HG03103 (cell line): ENCODE measurements around the gene MERTK.
"Not testable (repeated sequence)": the region's sequence is repeated elsewhere in the genome, so short reads cannot be mapped to it uniquely, and the experiment has no call there.

Source experiments
- ATAC-seq: cut with Tn5 transposase; IDR thresholded peaks from one replicate; pipeline ENCODE4 v1.9.1; 2021; ENCODE audit warnings: low read depth; ENCODE audit not compliant: unreplicated experiment

The MERTK gene

DNA sequence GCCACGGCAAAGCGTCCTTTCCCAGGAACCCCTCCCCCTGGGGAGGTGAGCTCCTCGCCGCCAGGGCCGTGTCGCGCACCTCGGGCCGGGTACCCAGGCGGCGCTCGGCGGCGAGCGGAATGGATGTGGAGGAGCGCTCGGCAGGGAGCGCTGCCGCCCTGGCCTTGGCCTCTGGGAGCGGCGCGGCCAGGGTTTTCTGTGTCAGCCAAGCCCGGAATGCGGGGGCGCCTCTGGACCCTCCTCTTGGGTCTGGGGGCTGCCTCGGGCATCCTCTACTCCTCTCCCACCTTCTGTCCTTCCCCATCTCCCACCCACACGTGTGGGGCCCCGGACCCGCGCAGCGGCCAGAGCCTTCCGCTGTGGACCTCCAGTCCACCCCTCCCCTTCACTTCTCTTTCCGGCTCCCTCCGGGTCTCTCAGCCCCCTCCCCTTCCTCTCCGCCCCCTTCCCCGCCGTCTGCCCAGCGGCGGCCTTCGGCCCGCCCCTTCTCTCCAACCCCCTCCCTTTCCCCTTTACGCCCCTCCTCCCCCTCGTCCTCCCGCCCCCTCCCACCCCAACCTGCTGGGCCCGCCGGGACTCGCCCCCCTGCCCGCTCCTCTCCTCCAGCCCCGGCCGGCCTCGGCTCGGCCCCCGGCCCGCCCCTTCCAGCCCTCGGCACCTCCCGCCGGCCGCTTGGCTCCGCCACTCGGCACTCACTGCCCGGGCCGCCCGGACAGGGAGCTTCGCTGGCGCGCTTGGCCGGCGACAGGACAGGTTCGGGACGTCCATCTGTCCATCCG is at the start of gene MERTK:
Gene MERTK, plus strand, starts transcription at position 684 of the 779 bp plus-strand sequence. CDS start 129 bp downstream, outside the sequence.
- ATAC-seq, result no peak

- not testable (repeated sequence) for ATAC-seq
These were observed 47.8 kb upstream of the MERTK start for GRCh38 chr2:111850646-111851045.

DNA sequence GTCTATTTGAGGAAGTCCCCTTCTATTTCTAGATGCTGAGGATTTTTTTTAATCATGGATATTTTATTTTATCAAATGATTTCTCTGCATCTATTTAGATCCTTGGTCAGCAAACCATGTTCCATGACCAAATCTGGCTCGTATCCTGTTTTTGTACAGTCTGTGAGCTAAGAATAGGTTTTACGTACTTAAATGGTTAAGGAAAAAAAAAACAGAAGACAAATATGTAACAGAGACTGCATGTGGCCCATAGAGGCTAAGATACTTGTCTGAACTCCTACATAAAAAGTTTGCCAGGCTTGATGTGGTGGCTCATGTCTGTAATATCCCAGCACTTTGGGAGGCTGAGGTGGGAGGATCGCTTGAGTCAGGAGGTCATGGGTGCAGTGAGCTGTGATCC is 45.9 kb upstream of the MERTK start:
- not testable (repeated sequence) for ATAC-seq

GRCh38 chr2:111860005-111860404 is 38.4 kb upstream of the MERTK start:
- ATAC-seq, result not testable (repeated sequence)

- not testable (repeated sequence) for ATAC-seq
These were observed 33.3 kb upstream of the MERTK start for GRCh38 chr2:111865124-111865523.

DNA sequence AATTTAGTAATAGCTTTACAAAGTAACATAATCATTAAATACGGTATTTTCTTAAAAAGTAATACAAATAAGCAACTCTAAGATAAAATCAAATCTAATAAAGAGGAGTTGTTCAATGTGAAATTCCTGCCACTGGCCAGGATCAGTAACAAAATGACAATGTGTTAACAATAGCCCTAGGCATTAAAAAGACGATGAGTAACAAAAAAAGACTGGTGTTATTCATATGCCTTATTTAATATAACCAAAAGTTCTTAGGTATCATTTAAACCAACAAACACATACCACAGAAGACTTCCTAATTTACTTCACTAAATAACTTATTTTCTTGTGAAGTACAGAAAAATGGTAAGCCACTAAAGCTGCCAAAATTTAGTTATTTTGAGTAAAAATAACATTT is 25.6 kb upstream of the MERTK start:
- ATAC-seq, result not testable (repeated sequence)

DNA sequence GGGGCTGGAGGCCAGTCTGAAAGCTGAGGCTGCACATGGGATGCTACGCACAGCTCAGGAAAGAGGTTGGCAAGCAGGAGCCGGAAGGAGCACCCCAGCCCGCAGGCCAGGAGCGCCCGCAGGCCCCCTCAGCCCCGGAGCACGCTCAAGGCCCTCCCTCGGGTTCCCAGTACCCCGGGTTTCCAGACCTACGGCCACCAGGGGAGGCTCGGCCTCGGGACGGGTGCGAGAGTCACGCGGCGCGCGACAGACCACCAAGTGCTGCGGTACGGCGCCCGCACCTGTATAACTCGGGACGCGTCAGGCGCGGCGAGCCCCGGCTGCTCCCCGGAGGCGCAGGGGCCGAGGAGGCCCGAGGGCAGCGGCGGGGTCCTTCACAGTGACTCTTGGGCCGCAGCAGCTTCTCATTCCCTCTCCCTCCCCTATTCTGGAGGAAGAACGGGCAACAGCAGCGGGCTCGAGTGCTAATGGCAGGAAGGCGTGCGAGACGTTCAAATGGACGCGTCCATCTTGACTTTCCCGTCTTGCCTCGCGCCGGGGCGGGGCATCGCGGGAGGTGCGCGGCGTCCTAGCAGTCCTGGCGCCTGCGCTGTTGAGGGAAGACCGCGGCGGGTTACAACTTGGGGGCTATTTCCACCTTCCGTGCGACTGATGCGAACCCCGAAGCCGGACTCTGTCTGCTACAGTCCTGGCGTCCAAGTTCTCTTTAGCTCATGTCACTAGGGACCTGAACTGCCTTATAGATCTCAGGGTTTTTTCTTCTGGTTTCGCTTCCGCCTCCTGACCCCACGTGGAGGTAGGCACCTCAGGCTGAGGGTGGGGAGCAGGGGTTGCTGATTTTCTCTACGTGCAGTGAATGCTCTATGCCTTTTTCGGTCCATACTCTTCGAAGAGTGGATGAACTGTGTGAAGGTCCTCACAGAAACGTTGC is 14.5 kb upstream of the MERTK start, which contains the start of gene ANAPC1:
Gene ANAPC1, minus strand, starts transcription at position 533 of the 931 bp plus-strand sequence. CDS start 3,368 bp downstream, outside the sequence.
- ATAC-seq, result peak; percentile 72

DNA sequence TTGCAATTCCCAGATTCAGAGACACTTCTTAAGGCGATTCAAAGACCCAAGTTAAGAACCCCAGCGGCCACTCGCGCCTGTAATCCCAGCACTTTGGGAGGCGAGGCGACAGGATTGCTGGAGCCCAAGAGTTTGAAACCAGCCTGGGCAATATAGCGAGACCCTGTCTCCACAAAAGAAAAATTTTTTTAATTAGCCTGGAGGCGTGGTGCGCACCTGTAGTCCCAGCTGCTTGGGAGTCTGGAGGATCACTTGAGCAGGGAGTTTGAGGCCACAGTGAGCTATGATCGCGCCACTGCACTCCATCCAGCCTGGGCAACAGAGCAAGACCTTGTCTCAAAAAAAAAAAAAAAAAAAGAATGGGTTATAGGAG is 13.8 kb upstream of the MERTK start:
- ATAC-seq, result no peak

DNA sequence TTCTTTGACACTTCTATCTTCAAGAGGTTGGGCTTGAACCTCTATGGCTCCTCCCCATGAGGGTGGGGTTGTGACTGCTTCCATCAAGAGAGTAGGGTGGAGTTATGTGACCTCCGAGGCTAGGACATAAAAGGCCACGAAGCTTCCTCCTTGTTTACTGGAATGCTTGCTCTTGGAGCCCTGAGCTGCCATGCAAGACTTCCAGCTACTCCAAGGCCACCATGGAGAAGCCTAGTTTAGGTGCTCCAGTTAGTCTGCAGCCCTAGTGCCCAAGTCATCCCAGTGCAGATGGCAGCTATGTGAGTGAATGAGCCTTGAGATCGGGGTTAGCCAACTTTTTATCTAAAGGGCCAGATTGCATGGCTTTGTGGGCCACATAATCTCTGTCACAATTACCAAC is 2.4 kb upstream of the MERTK start:
- ATAC-seq, result no peak

GRCh38 chr2:111896576-111896975 is 1.8 kb upstream of the MERTK start:
- ATAC-seq, result no peak

DNA sequence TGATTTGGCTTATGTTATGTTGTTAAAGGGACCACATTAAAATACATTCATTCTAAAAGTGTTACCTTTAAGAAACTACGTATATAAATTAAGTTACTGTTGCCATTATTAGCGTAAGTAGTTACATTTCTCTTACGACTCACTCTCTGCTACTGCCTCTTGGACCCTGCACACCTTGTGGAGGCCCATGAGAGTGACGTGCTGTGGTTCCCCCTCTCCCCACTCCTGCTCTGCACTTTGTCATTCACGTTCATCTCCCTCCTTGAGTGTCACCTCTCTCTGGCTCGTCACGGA is 830 bp upstream of the MERTK start:
- ATAC-seq, result no peak

DNA sequence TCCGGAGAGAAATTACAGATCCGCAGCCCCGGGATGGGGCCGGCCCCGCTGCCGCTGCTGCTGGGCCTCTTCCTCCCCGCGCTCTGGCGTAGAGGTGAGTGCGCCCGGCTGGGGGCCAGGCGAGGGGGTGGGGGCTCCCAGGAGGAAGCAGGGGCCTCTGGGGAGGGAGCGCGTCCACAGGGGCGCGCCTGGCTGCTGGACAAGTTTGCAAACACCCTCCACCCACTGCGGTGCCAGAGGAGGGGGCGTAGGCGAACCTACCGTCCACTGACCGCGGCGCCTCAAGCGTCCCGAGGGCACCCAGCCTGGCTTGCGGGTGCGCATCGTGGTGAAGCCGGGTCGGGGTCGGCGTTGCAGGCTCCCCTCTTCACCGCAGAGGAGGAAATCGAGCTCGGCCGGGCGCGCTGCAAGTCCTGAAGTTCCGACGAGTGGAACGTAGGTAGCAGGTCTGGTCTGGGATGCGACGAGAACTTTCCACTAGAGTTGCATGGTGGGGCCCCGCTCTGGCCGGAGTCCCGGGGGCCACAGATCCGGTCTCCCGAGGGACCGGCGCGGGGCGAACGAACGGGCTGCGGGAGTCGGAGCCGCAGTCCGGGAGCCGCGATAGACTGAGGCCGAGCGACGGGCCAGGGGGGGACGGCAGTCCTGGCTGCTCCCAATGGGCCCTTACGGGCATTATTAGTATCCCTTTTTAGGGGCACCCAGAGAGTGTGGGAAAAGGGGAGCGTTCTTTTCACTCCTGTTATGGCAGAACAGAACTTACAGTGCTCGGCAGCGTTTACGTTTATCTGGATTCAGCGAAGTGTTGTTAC is 502 bp downstream of the MERTK start:
- no peak for ATAC-seq

DNA sequence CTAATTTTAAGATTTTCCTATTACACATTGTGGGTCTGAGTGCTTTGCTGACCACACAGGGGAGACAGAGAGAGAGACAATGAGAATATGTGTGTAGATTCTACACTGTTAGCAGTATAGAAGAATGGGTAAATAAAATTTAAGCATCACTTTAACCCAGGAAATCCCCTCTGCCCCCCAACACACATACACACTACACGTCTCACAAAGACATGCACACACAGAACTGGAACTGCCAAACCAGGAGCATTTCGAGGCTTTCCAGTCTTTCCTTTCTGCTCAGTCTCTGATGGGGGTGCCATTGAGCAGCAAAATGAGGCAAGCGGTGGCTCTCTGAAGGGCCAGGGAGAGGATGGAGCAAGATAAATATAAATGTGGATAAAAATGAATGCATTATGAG is 2.5 kb downstream of the MERTK start:
- no peak for ATAC-seq

DNA sequence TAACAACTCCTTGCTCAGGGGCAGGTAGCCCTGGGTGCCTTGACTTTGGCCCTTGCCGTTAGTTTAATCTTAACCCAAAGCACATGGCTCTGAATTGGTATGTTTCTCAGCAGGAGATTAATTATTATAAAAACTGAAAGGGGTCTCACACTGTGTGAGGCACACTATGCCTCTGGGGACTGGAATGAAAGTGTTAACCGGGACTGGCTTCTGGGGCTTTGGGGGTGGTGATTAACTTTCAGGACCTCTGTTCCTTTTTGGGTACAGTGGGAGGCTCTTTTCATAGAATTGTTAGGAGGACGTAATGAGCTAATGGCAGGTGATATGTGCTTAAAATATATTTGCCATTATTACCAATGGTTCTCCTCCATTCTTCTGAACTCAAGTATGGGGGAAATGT is 5.1 kb downstream of the MERTK start:
- ATAC-seq, result no peak

DNA sequence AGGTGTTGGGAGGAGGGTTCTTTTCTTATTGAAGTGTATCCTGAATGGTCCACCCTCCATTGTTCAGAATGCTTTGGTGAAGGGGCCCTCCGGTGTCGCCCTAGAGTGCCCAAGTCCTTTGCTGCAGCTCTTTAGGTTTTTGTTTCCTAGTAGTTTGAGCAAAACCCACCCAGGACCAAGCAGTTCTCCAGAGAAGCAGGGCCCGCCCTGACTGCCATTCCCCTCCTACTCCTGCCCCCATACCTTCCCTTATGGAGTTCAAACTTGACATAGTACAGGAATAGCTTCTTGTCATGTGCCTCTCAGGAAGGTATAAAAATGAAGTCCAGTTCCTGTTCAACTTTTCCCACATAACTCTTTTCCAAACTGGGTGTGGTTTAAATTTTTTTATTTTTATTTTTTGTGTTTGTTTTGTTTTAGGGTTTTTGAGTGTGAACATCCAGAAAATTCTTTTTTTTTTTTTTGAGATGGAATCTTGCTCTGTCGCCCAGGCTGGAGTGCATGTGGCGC is 5.6 kb downstream of the MERTK start:
- no peak for ATAC-seq

- no peak for ATAC-seq
These were observed 6.5 kb downstream of the MERTK start for GRCh38 chr2:111904726-111905474.

DNA sequence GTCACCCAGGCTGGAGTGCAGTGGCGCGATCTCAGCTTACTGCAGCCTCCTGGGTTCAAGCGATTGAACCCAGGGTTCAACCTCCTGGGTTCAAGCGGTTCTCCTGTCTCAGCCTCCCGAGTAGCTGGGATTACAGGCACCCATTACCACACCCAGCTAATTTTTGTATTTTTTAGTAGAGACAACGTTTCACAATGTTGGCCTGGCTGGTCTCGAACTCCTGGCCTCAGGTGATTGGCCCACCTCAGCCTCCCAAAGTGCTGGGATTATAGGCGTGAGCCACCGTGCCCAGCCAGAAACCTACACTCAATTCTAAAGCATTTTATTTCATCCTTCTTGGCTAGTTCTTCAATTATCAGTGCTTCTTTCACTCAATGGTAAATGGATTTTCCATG is 7.1 kb downstream of the MERTK start:
- not testable (repeated sequence) for ATAC-seq

DNA sequence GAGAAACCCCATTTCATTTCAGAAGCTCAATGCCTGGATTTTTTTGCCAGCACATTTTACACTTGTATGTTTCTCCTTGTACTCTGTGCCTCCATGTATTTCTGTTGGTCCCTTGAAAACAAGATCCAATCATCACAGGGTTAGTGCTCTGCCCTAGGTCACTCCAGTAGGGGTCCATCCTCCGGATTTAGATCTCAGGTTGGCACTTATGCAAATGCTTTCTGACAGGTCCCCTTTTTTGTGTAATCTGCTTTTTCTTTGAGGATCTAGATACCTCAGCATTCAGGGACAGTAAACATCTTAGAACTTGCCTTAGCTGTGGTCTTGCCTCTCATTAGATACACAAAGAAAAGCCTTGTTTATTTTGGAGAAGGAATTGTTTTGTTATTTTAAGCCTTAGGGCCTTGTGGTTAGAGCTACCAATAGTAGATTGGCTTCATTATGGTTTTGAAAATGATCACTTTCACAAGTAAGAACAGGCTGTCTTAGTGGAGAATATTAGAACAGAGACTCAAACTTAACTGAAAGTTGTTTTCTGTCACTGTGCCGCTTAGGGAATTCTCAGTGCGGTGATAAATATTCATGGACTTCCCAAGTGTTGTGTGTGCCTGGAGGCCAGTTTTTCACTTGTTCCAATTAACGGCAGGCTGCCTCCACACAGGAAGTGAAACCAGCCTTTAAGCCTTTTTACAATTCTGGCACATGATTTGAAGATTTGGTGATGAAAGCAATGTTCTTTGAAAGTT is 7.8 kb downstream of the MERTK start:
- no peak for ATAC-seq

DNA sequence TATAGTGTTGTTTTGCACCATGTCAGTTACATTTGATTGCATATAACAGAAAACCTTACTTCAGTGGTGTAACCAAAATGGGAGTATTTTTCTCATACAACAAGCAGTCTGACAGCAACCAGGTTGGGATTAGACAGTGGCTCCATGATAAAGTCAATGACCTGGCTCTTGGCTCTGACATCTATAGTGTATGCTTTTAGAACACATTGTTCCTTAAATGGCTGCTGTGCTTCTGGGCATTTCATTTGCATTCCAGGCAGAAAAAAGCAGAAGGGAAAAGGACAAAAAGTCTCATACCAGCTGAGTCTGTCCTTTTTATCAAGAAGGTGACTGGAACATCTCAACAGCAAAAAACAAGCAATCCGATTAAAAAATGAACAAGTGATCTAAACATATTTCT is 10.2 kb downstream of the MERTK start:
- ATAC-seq, result no peak
